ENCODE measurements around the gene NRN1L. TPM values are rescaled to one million over a fixed set of nuclear protein-coding genes. Genes with fewer than 3 reads are reported as not detected.
A peak's percentile ranks its signal among the peaks of the same experiment; 100 is the strongest.

NRN1L gene
- total and polyA plus RNA-seq, 4 donors, result 1.1 to 5.8 (median 3.6) TPM

GRCh38 chr16:67882374-67883145, 2.1 kb upstream of the NRN1L start:
- H3K27ac ChIP-seq (ENCODE audit: low read depth in 1 of 2, low read length in 1 of 2), result peak overlapping the region in 1 of 2 donors; percentile 63
- no peak overlapping the region for H3K9ac ChIP-seq (ENCODE audit: insufficient read depth in 1 of 2, low read length in 2 of 2)
- WGBS, 2 donors, result 79 to 86% methylated on average over 18 of the region's 18 CpGs
- H3K27me3 ChIP-seq (ENCODE audit: control insufficient read depth in 3 of 3, insufficient read depth in 3 of 3, low read length in 2 of 3), result no peaks in the 10 kb centered on the region
- peaks cover 0 to 11% (median 3%) of the 10 kb centered on the region in 5 donors for H3K4me1 ChIP-seq (ENCODE audit: control insufficient read depth in 5 of 5, insufficient read depth in 5 of 5, low read length in 5 of 5)
- H3K36me3 ChIP-seq (ENCODE audit: control insufficient read depth in 4 of 4, insufficient read depth in 4 of 4, low read length in 4 of 4), result peaks cover 10 to 70% (median 53%) of the 10 kb centered on the region in 4 donors
- no peaks in the 10 kb centered on the region for H3K9me3 ChIP-seq (ENCODE audit: control insufficient read depth in 4 of 4, insufficient read depth in 3 of 4, low read length in 3 of 4)
- ATAC-seq (ENCODE audit: insufficient read depth, low FRiP score) (no peak), DNase-seq (no peak)
- H3K4me3 ChIP-seq, result no peak overlapping the region
- no peak for TF ChIP-seq CTCF (IDR thresholded peaks at IDR 0.05; ENCODE audit: control extremely low read depth, extremely low read depth)

GRCh38 chr16:67883146-67883871, 1.4 kb upstream of the NRN1L start:
- no peaks in the 10 kb centered on the region for H3K9me3 ChIP-seq (ENCODE audit: control insufficient read depth in 4 of 4, insufficient read depth in 3 of 4, low read length in 3 of 4)
- 74 to 90% methylated on average over 6 of the region's 6 CpGs for WGBS, 2 donors
- H3K4me3 ChIP-seq, result no peak overlapping the region
- H3K36me3 ChIP-seq (ENCODE audit: control insufficient read depth in 4 of 4, insufficient read depth in 4 of 4, low read length in 4 of 4), result peaks cover 10 to 63% (median 46%) of the 10 kb centered on the region in 4 donors
- no peak for TF ChIP-seq CTCF (IDR thresholded peaks at IDR 0.05; ENCODE audit: control extremely low read depth, extremely low read depth)
- DNase-seq (no peak), ATAC-seq (ENCODE audit: insufficient read depth, low FRiP score) (no peak)
- H3K27me3 ChIP-seq (ENCODE audit: control insufficient read depth in 3 of 3, insufficient read depth in 3 of 3, low read length in 2 of 3), result no peaks in the 10 kb centered on the region
- no peak overlapping the region for H3K9ac ChIP-seq (ENCODE audit: insufficient read depth in 1 of 2, low read length in 2 of 2)
- peak overlapping the region in 1 of 2 donors; percentile 18 for H3K27ac ChIP-seq (ENCODE audit: low read depth in 1 of 2, low read length in 1 of 2)
- peaks cover 0 to 11% (median 3%) of the 10 kb centered on the region in 5 donors for H3K4me1 ChIP-seq (ENCODE audit: control insufficient read depth in 5 of 5, insufficient read depth in 5 of 5, low read length in 5 of 5)

- DNase-seq (peak; percentile 22 to 59 (median 41)), ATAC-seq (ENCODE audit: insufficient read depth, low FRiP score) (peak; percentile 77)
- Histone ChIP-seq H3K4me3 (no peak overlapping the region), H3K4me1 (ENCODE audit: control insufficient read depth in 5 of 5, insufficient read depth in 5 of 5, low read length in 5 of 5) (peaks cover 0 to 11% (median 3%) of the 10 kb centered on the region in 5 donors), H3K9ac (ENCODE audit: insufficient read depth in 1 of 2, low read length in 2 of 2) (no peak overlapping the region), H3K9me3 (ENCODE audit: control insufficient read depth in 4 of 4, insufficient read depth in 3 of 4, low read length in 3 of 4) (no peaks in the 10 kb centered on the region), H3K36me3 (ENCODE audit: control insufficient read depth in 4 of 4, insufficient read depth in 4 of 4, low read length in 4 of 4) (peaks cover 10 to 57% (median 40%) of the 10 kb centered on the region in 4 donors), H3K27ac (ENCODE audit: low read depth in 1 of 2, low read length in 1 of 2) (peak overlapping the region; percentile 2 to 49), H3K27me3 (ENCODE audit: control insufficient read depth in 3 of 3, insufficient read depth in 3 of 3, low read length in 2 of 3) (no peaks in the 10 kb centered on the region)
- WGBS, 2 donors, result 61 to 64% methylated on average over 11 of the region's 11 CpGs
- peak; percentile 68 for TF ChIP-seq CTCF (IDR thresholded peaks at IDR 0.05; ENCODE audit: control extremely low read depth, extremely low read depth)
These were observed 818 bp upstream of the NRN1L start for GRCh38 chr16:67883872-67884261.

Measured in lung (tissue), 12 donors.